Activated CD8-positive, alpha-beta T cell treated with anti-CD3 and anti-CD28 coated beads, Interleukin-2, amount 10 ng/mL, durations not matched to agents 7 days and 5 days (primary cell): Measurements from ENCODE around the gene SDK2. TPM values are rescaled to one million over a fixed set of nuclear protein-coding genes. Genes with fewer than 3 reads are reported as not detected.

ENCODE experiments used
- ATAC-seq: fragments of 150-1000 bp; cut with Tn5 transposase; one replicate; pipeline ENCODE4 v1.10.0; 2021; ENCODE audit warnings: moderate library complexity
- CTCF ChIA-PET: fragments of 350-600 bp; sonication (Branson Sonifier 250); formaldehyde crosslinking; loops from one replicate; lab custom pipeline; 2021; ENCODE audit warnings: antibody characterized with exemption; lab: Charles Lee
- POLR2A ChIA-PET: fragments of 350-600 bp; sonication (Branson Sonifier 250); formaldehyde crosslinking; loops from one replicate; lab custom pipeline; 2021; ENCODE audit warnings: antibody characterized with exemption; lab: Charles Lee
- DNase-seq: peaks from one replicate; pipeline ENCODE4 v3.0.0-alpha.2; 2020
- H3K27ac Mint-ChIP-seq: one replicate; pipeline ENCODE4 v1.8.0; 2021; ENCODE audit warnings: mild to moderate bottlenecking, mixed read lengths
- H3K27me3 Mint-ChIP-seq: one replicate; pipeline ENCODE4 v1.8.0; 2021; ENCODE audit warnings: low read depth, mixed read lengths
- H3K36me3 Mint-ChIP-seq: one replicate; pipeline ENCODE4 v1.8.0; 2021; ENCODE audit warnings: low read depth, mixed read lengths
- H3K4me1 Mint-ChIP-seq: one replicate; pipeline ENCODE4 v1.8.0; 2021; ENCODE audit warnings: low read depth, mixed read lengths
- H3K4me3 Mint-ChIP-seq: one replicate; pipeline ENCODE4 v1.8.0; 2021; ENCODE audit warnings: mild to moderate bottlenecking, mixed read lengths
- H3K9me3 Mint-ChIP-seq: one replicate; pipeline ENCODE4 v1.8.0; 2022; ENCODE audit warnings: mixed read lengths; ENCODE audit not compliant: insufficient read depth
- total RNA-seq, 2 experiments: library from RNA; stranded (reverse); gene quantifications; one replicate each; pipeline ENCODE4 v1.2.3, GENCODE V29; 2021

Gene SDK2
- total RNA-seq, 2 experiments from 2014 or later: 18.4 to 20.0 TPM

GRCh38 chr17:73562896-73563295 is 81.3 kb downstream of the SDK2 start:
- ChIA-PET CTCF (no interaction called here), POLR2A (interaction anchor here (0.7 to 0.9 kb wide), 2 partner anchors 28 to 327 kb away, joined by 3 read pairs; no protein-coding TSS in a partner anchor)
- Mint-ChIP-seq H3K4me3 (no peak overlapping the region), H3K27me3 (no peaks in the 10 kb centered on the region), H3K27ac (no peak overlapping the region), H3K9me3 (no peaks in the 10 kb centered on the region), H3K36me3 (no peaks in the 10 kb centered on the region), H3K4me1 (peaks cover 39% of the 10 kb centered on the region)
- DNase-seq: no peak
- ATAC-seq: no peak

DNA sequence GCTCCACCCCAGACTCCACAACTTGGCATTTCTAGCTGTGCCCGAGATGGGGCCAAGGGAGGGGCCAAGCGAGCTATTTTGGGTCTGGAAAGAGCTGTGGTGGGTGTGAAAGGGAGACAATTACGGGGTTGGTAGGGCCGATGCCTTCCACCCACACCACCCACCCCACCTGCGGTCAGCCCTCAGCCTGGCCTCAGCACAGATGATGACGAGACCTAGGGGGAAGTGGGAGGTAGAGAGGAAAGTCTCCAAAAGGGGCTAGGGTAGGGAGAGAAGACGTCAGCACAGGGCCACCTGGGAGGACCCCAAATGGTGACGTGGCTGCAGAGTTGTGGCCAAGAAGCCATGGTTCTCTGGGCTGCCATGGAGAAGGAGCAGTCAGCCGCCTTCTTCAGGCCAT is 83.1 kb downstream of the SDK2 start:
- Mint-ChIP-seq H3K9me3 (no peaks in the 10 kb centered on the region), H3K27ac (peak overlapping the region; percentile 74), H3K36me3 (no peaks in the 10 kb centered on the region), H3K4me1 (peaks cover 27% of the 10 kb centered on the region), H3K27me3 (no peaks in the 10 kb centered on the region), H3K4me3 (no peak overlapping the region)
- ATAC-seq (no peak), DNase-seq (no peak)
- ChIA-PET POLR2A (no interaction called here), CTCF (no interaction called here)

DNA sequence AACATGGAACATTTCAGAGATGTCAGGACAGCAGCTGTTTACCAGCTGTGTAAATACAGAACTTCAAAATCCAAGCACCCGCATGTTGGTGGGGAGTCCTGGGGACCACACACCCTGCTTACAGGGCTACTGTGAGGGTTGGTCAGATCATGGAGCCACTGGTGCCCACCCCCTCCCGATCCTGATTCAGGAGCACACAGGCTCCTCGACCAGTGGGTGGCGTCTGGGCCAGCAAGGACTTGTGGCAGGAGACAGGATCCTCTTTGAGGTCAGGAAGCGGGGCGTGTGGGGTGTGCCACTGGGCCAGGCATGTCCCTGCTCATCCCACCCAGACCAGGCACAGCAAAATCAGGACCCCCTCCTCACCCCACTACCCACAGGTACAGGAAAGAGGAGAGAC is 83.6 kb downstream of the SDK2 start:
- DNase-seq (no peak), ATAC-seq (no peak)
- Mint-ChIP-seq H3K4me1 (peaks cover 27% of the 10 kb centered on the region), H3K27me3 (no peaks in the 10 kb centered on the region), H3K4me3 (no peak overlapping the region), H3K27ac (no peak overlapping the region), H3K36me3 (no peaks in the 10 kb centered on the region), H3K9me3 (no peaks in the 10 kb centered on the region)
- POLR2A ChIA-PET: no interaction called here
- CTCF ChIA-PET: no interaction called here

- ChIA-PET CTCF (no interaction called here), POLR2A (no interaction called here)
- ATAC-seq (no peak), DNase-seq (no peak)
- peaks cover 1% of the 10 kb centered on the region for H3K36me3 Mint-ChIP-seq
- no peaks in the 10 kb centered on the region for H3K27me3 Mint-ChIP-seq
- H3K9me3 Mint-ChIP-seq: no peaks in the 10 kb centered on the region
- peaks cover 28% of the 10 kb centered on the region for H3K4me1 Mint-ChIP-seq
- no peak overlapping the region for H3K27ac Mint-ChIP-seq
- H3K4me3 Mint-ChIP-seq: no peak overlapping the region
These were observed 84.7 kb downstream of the SDK2 start for GRCh38 chr17:73559532-73559931.

DNA sequence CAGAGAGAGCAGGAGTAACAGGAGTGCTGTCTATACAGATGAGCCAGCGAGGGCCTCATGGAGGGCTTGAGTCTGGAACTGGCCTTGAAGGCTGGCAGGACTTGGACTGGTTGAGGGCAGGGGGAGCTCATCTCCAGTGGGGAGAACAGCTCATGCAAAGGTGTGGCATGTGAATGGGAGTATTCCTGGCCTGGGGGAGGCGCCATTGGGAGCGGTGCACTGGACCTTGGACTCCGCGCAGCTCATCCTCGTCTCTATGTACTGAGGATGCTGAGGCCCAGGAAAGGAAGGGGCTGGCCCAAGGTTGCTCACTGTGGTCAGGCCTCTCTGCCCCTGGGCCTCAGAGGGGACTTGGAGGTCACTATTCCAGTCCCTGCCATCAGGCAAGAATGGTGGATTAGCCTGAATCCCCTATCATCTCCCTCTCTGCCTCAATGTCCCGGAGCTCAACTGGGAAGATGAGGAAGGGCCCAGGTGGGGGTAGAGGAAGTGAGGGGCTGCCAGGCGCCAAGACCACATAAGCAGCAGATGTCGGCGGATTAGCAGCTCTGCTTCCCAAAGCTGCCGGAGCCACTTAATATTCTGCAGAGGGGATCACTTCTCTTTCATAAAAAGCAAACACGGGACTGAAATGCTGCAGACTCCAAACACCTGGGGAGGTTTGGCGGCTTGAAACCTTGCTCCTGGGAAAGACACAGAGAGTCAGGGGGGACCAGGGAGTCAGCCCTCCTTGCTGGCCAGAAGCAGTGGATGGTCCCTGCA is 88.9 kb downstream of the SDK2 start:
- ChIA-PET CTCF (no interaction called here), POLR2A (no interaction called here)
- Mint-ChIP-seq H3K27me3 (no peaks in the 10 kb centered on the region), H3K27ac (no peak overlapping the region), H3K36me3 (peaks cover 1% of the 10 kb centered on the region), H3K9me3 (peaks cover 3% of the 10 kb centered on the region), H3K4me1 (peaks cover 26% of the 10 kb centered on the region), H3K4me3 (no peak overlapping the region)
- DNase-seq (no peak), ATAC-seq (no peak)

DNA sequence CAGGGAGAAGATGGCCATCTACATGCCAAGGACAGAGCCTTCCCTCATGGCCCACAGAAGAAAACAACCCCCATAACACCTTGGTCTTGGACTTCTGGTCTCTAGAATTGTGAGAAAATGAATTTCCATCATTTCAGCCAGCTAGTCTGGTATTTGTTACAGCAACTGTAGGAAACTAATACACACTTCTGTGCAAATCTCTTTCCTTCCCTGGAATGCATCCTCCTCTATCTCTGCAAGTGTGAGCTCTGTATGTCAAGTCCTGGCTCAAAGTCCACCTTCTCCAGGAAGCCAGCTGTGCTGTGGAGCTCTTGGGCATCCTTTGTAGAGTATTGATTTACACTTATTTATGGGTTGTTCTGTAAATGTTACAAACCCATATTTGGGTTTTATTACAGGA is 89.7 kb downstream of the SDK2 start:
- ChIA-PET POLR2A (no interaction called here), CTCF (no interaction called here)
- H3K27ac Mint-ChIP-seq: no peak overlapping the region
- peaks cover 1% of the 10 kb centered on the region for H3K36me3 Mint-ChIP-seq
- DNase-seq (no peak), ATAC-seq (no peak)
- H3K27me3 Mint-ChIP-seq: no peaks in the 10 kb centered on the region
- peaks cover 3% of the 10 kb centered on the region for H3K9me3 Mint-ChIP-seq
- H3K4me1 Mint-ChIP-seq: peaks cover 24% of the 10 kb centered on the region
- no peak overlapping the region for H3K4me3 Mint-ChIP-seq

DNA sequence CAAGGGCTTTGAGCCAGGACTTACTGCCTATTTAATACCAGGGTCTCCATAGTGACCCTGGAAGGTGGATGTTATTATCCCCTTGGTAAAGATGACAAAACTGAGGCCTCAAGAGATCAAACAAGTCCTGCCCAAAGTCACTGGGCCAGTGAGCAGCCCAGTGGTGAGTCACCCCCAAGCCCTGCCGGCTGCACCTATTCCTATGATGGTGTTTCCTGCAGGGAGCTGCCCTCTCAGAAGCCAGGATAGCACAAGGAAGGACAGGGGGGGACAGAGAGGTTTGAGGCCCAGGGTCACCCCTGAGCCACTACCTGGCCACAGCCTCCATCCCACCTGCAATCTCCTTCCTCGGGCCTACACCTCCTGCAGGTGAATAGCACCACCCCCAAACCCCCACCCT is 90.9 kb downstream of the SDK2 start:
- ATAC-seq (no peak), DNase-seq (no peak)
- no peak overlapping the region for H3K4me3 Mint-ChIP-seq
- H3K27ac Mint-ChIP-seq: no peak overlapping the region
- peaks cover 23% of the 10 kb centered on the region for H3K4me1 Mint-ChIP-seq
- no peaks in the 10 kb centered on the region for H3K27me3 Mint-ChIP-seq
- H3K36me3 Mint-ChIP-seq: peaks cover 1% of the 10 kb centered on the region
- ChIA-PET CTCF (no interaction called here), POLR2A (no interaction called here)
- peaks cover 3% of the 10 kb centered on the region for H3K9me3 Mint-ChIP-seq

- Mint-ChIP-seq H3K4me1 (peaks cover 28% of the 10 kb centered on the region), H3K4me3 (peak overlapping the region; percentile 59), H3K27ac (no peak overlapping the region), H3K36me3 (peaks cover 1% of the 10 kb centered on the region), H3K27me3 (no peaks in the 10 kb centered on the region), H3K9me3 (peaks cover 3% of the 10 kb centered on the region)
- POLR2A ChIA-PET: no interaction called here
- DNase-seq (no peak), ATAC-seq (no peak)
- CTCF ChIA-PET: no interaction called here
These were observed 91.8 kb downstream of the SDK2 start for GRCh38 chr17:73552300-73553048.

GRCh38 chr17:73551759-73552158 is 92.5 kb downstream of the SDK2 start:
- peak; percentile 31 for DNase-seq

DNA sequence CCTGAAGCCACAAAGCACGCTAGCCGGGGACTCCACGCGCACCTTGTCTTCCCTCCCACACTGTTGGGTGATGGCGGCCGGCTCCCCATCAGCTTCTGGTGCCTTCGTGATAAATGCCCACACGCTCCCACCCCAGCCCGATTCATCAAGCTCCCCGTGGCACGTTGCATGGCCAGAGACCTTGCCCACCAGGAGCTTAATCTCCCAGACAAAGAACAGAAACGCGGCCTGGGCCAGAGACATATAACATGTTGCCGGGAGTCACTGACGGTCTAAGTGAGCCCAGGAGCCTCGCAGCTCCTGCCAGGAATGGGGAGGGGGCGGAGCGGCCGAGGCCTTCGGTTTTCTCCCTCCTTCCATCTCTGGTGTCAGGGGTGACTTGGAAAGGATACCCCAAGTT is 93.1 kb downstream of the SDK2 start:
- peaks cover 40% of the 10 kb centered on the region for H3K4me1 Mint-ChIP-seq
- H3K27me3 Mint-ChIP-seq: no peaks in the 10 kb centered on the region
- H3K27ac Mint-ChIP-seq: no peak overlapping the region
- no peak overlapping the region for H3K4me3 Mint-ChIP-seq
- CTCF ChIA-PET: no interaction called here
- DNase-seq (no peak), ATAC-seq (no peak)
- POLR2A ChIA-PET: interaction anchor here (1.0 kb wide), 1 partner anchor 40 kb away, joined by 3 read pairs; no protein-coding TSS in a partner anchor
- peaks cover 1% of the 10 kb centered on the region for H3K36me3 Mint-ChIP-seq
- peaks cover 3% of the 10 kb centered on the region for H3K9me3 Mint-ChIP-seq

More at GRCh38 chr17:73551759-73552158, 92.5 kb downstream of the SDK2 start:
- Mint-ChIP-seq H3K4me3 (peak overlapping the region; percentile 59), H3K4me1 (peaks cover 35% of the 10 kb centered on the region), H3K9me3 (peaks cover 3% of the 10 kb centered on the region), H3K36me3 (peaks cover 1% of the 10 kb centered on the region), H3K27ac (peak overlapping the region; percentile 54), H3K27me3 (no peaks in the 10 kb centered on the region)
- peak; percentile 50 for ATAC-seq
- ChIA-PET CTCF (no interaction called here), POLR2A (interaction anchor here (1.0 kb wide), 1 partner anchor 40 kb away, joined by 3 read pairs; no protein-coding TSS in a partner anchor)

DNA sequence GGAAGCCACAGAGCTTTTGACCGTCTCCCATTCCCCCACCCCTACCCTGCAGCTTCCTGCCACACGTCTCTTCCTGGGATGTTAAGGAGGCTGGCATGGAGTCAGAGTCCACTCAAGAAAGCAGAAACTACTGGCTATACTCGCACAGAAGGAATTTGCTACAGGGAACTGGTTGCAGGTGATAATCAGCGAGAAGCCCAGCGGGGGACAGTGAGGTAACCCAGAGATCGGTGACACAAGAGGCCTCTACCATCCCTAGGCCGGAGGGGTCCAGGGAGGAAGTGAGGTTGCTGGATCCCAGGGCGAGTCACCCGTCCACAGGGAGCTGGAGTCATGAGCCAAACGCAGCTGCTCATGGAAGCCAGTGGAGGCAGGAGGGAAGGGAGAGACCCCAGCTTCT is 93.7 kb downstream of the SDK2 start:
- Mint-ChIP-seq H3K27ac (no peak overlapping the region), H3K27me3 (no peaks in the 10 kb centered on the region), H3K9me3 (peaks cover 3% of the 10 kb centered on the region), H3K4me1 (peaks cover 40% of the 10 kb centered on the region), H3K36me3 (peaks cover 1% of the 10 kb centered on the region), H3K4me3 (no peak overlapping the region)
- DNase-seq: no peak
- POLR2A ChIA-PET: interaction anchor here (1.0 kb wide), 1 partner anchor 41 kb away, joined by 3 read pairs; no protein-coding TSS in a partner anchor
- CTCF ChIA-PET: no interaction called here
- ATAC-seq: no peak

DNA sequence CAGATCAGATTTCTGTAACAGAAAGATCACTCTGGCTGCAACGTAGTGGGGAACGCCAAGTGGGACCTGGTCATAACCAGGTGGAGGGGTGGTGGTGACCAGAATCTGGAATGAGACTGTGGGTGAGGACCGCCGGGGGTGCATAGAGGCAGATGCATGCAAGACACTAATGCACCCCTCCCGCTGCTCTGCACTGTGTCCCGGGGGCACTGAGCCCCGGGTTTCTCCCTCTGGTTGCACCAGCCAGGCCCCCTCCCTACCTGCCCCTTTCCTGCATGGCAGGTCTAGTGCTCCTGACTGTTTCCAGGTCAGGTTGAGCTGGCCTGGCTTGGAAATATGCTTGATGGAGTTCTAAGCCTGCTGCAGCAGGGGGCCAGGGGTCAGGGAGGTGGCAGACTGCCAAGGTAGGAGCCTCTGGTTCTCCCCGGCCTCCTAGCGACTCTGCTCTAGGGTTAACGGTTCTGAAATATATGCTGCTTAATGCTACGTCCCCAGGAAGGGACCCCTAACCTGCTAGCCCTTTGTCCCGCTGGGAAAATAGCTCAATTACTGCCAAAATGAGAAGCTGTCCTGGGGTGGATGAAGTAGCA is 94.3 kb downstream of the SDK2 start:
- Mint-ChIP-seq H3K27me3 (no peaks in the 10 kb centered on the region), H3K4me3 (no peak overlapping the region), H3K36me3 (peaks cover 1% of the 10 kb centered on the region), H3K4me1 (peaks cover 43% of the 10 kb centered on the region), H3K9me3 (peaks cover 3% of the 10 kb centered on the region), H3K27ac (no peak overlapping the region)
- ChIA-PET POLR2A (no interaction called here), CTCF (no interaction called here)
- DNase-seq (no peak), ATAC-seq (no peak)
